ENCODE data around the gene PRCC. TPM values are rescaled to one million over a fixed set of nuclear protein-coding genes. Genes with fewer than 3 reads are reported as not detected.

The PRCC gene
- total and polyA plus RNA-seq, 2 of the 8 experiments (the other 6 are each of a cell fraction or from before 2014, with no cell fraction given), result 95.2 to 115 TPM

DNA sequence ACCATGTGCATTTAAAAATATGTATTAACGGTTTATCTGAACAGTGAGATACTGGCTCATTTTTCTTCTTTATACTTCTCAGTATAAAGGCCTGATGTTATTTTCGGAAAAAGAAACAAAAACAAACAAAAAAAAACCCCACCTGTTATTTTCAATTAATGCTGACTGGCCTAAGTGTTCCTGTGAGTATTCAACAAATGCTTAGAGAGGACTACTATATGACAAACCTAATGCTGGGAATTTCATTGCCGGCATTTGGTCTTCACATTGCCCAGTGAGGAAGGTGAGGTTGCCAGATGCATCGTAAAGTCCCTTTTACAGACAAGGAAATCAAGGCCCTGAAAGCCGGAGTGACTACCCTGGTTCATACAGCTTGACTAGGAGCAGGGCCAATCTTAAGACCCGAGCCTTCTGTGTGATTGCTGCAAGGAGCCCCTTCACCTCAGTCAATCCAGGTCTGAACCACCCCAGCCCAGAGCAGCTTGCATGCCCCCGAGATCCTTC, 27.0 kb upstream of the PRCC start:
- Histone ChIP-seq H4K8ac (ENCODE audit: extremely low read depth, insufficient read depth, low read length) (peak overlapping the region; percentile 12), H4K5ac (ENCODE audit: insufficient read length, low read depth, low read length) (peak overlapping the region; percentile 51), H3K27ac (ENCODE audit: low read depth, low read length) (peak overlapping the region; percentile 72), H3K56ac (replicated peaks; ENCODE audit: insufficient read length, low read depth, low read length) (no peak overlapping the region), H3K23ac (ENCODE audit: insufficient read length) (no peak overlapping the region), H3K14ac (ENCODE audit: insufficient read length) (no peak overlapping the region), H2BK15ac (ENCODE audit: low read length) (peak overlapping the region; percentile 48; the same call in 1 of the 2 replicates), H4K20me1 (replicated peaks in 1 of 2; ENCODE audit: control insufficient read depth in 1 of 2, insufficient read depth in 2 of 2, low read length in 2 of 2) (no peaks in the 10 kb centered on the region), H3K9ac (replicated peaks in 1 of 4; ENCODE audit: extremely low read depth in 1 of 4, low read depth in 3 of 4, low read length in 3 of 4) (peak overlapping the region; percentile 72 to 82 (median 78)), H3K4ac (replicated peaks; ENCODE audit: insufficient read length, low read depth, low read length) (peak overlapping the region; percentile 6), H4K91ac (replicated peaks; ENCODE audit: insufficient read length, low read length) (peak overlapping the region; percentile 30), H3K27me3 (replicated peaks in 1 of 4; ENCODE audit: control insufficient read depth in 3 of 4, extremely low read depth in 1 of 4, insufficient read depth in 3 of 4, low read length in 3 of 4) (no peaks in the 10 kb centered on the region), H3K4me2 (ENCODE audit: insufficient read depth in 1 of 2, low read depth in 2 of 2, low read length in 2 of 2) (peak overlapping the region; percentile 68 to 83), H3K18ac (ENCODE audit: extremely low read depth, low read length) (peak overlapping the region; percentile 4; the same call in 1 of the 2 replicates), H2BK12ac (ENCODE audit: low read depth, low read length) (peak overlapping the region; percentile 40), H2BK120ac (replicated peaks; ENCODE audit: low read depth, low read length) (no peak overlapping the region), H3K4me1 (replicated peaks in 1 of 4; ENCODE audit: control insufficient read depth in 3 of 4, insufficient read depth in 4 of 4, low read length in 3 of 4) (peaks cover 0 to 9% (median 3%) of the 10 kb centered on the region in 4 experiments; a peak in 4 of 7 replicates), H3K79me2 (ENCODE audit: control insufficient read depth in 1 of 2, insufficient read depth in 2 of 2, low read length in 2 of 2) (peaks cover 0 to 15% of the 10 kb centered on the region in 2 experiments; a peak in 2 of 4 replicates), H3K23me2 (ENCODE audit: low read depth, low read length) (peaks cover 2% of the 10 kb centered on the region; the same call in 1 of the 2 replicates), H3K4me3 (ENCODE audit: extremely low read depth in 1 of 4, insufficient read depth in 2 of 4, low read depth in 3 of 4, low read length in 4 of 4) (peak overlapping the region; percentile 55 to 95 (median 84)), H2BK20ac (ENCODE audit: low read length) (no peak overlapping the region), H2AK5ac (ENCODE audit: low read depth, low read length) (no peak overlapping the region), H3K9me3 (ENCODE audit: insufficient read depth in 2 of 2, low read depth in 1 of 2, low read length in 1 of 2) (no peaks in the 10 kb centered on the region), H2AFZ (ENCODE audit: low read length) (peak overlapping the region; percentile 39), H3K79me1 (ENCODE audit: low read depth, low read length) (0 out of 2 replicates have a peak, but pooled peaks cover 1% of the 10 kb centered on the region), H2BK5ac (ENCODE audit: low read depth, low read length) (peak overlapping the region; percentile 76; the same call in 1 of the 2 replicates), H3K36me3 (ENCODE audit: control insufficient read depth in 2 of 4, insufficient read depth in 4 of 4, low read length in 3 of 4) (peaks cover 10 to 42% (median 14%) of the 10 kb centered on the region in 4 experiments; a peak in 7 of 8 replicates)
- WGBS, 2 experiments (ENCODE audit: extremely low coverage in 1 of 2, insufficient coverage in 1 of 2, insufficient read length in 1 of 2, insufficient replicate concordance in 2 of 2, low coverage in 1 of 2, low lambda C conversion rate in 2 of 2, missing lambda C conversion rate in 1 of 2), result 42% methylated on average over 7 of the region's 7 CpGs; no CpG with 5 or more reads in 1 of the 2 experiments
- DNase-seq (ENCODE audit: low read depth in 1 of 2, low spot score in 2 of 2) (no peak), FAIRE-seq (no peak)
- TF ChIP-seq POLR2A (IDR thresholded peaks at IDR 0.05; ENCODE audit: control extremely low read depth in 1 of 2, low read depth in 2 of 2, low read length in 2 of 2), result peak; percentile 8 to 12; a peak in 2 of 3 replicates
- no peak for TF ChIP-seq MAFK (IDR thresholded peaks at IDR 0.05; ENCODE audit: low read depth, low read length)
- ChIA-PET CTCF (ENCODE audit: partially characterized antibody) (interaction anchor here (0.6 to 6.6 kb wide), 5 partner anchors 13 to 121 kb away, joined by 4 to 76 read pairs (median 11); partner anchors contain the start of genes CRABP2, HAPLN2, ISG20L2 and METTL25B), POLR2A (ENCODE audit: partially characterized antibody) (interaction anchor here (0.9 to 10.7 kb wide), 14 partner anchors 9 to 141 kb away, joined by 3 to 214 read pairs (median 6); partner anchors contain the start of genes CRABP2, HDGF, ISG20L2 and METTL25B)
